GM12878 (cell line): Measurements from ENCODE around the gene NR2F2. TPM values are rescaled to one million over a fixed set of nuclear protein-coding genes. Genes with fewer than 3 reads are reported as not detected.

ENCODE experiments used
- ATAC-seq: fragments of 200-7000 bp; cut with Tn5 transposase; 3 replicates; pipeline ENCODE4 v1.9.1; 2020; ENCODE audit warnings: mild to moderate bottlenecking, moderate library complexity
- BruUV-seq: library from RNA; stranded (reverse); fragments of 400-500 nt; replicated peaks from 2 replicates; lab custom pipeline; 2021; lab: Mats Ljungman, UMichigan
- CTCF ChIA-PET: fragments of 300-600 bp; sonication (Branson Sonifier 250); formaldehyde crosslinking; extraction: SDS; loops from one replicate; lab custom pipeline; 2021; ENCODE audit warnings: inconsistent platforms; lab: Yijun Ruan, JAX
- POLR2A ChIA-PET: fragments of 350-600 bp; formaldehyde crosslinking; extraction: SDS; loops from one replicate; lab custom pipeline; 2021; ENCODE audit warnings: inconsistent platforms; lab: Charles Lee
- RAD21 ChIA-PET: fragments of 300-600 bp; sonication (Branson Sonifier 250); formaldehyde crosslinking; loops from one replicate; lab custom pipeline; 2023; ENCODE audit warnings: antibody characterized with exemption; ENCODE audit not compliant: unreplicated experiment; lab: Charles Lee
- SMC1A ChIA-PET: fragments of 300-600 bp; sonication (Branson Sonifier 250); formaldehyde crosslinking; loops from one replicate; lab custom pipeline; 2023; ENCODE audit not compliant: unreplicated experiment, uncharacterized antibody; lab: Charles Lee
- DNase-seq: peaks from one replicate; pipeline ENCODE4 v3.0.0-alpha.2; 2011; ENCODE audit warnings: low read depth, low spot score
- FAIRE-seq: peaks from 3 replicates; lab custom pipeline; 2011; peaks lifted over from hg19 to GRCh38; lab: Jason Lieb, UNC
- H2AFZ ChIP-seq: 2 replicates; pipeline ENCODE4 v1.6.0; 2011; ENCODE audit warnings: low read depth, low read length, control low read depth; ENCODE audit not compliant: control insufficient read depth
- H3K27ac ChIP-seq: 2 replicates; pipeline ENCODE4 v1.5.1; 2011; ENCODE audit warnings: control low read depth; ENCODE audit not compliant: control insufficient read depth, insufficient read depth
- H3K27me3 ChIP-seq, 2 experiments: replicated peaks in 1 of 2; 2 replicates each; pipeline versions ENCODE4 v1.6.0 to v1.6.1; 2011; ENCODE audit warnings: low read length in 1 of 2; ENCODE audit not compliant: control insufficient read depth in 2 of 2, insufficient read depth in 2 of 2
- H3K36me3 ChIP-seq, 2 experiments: 2 replicates each; pipeline ENCODE4 v1.5.1; 2011; ENCODE audit warnings: low read length in 1 of 2; ENCODE audit not compliant: control insufficient read depth in 2 of 2, insufficient read depth in 2 of 2
- H3K4me1 ChIP-seq: 2 replicates; pipeline ENCODE4 v1.6.1; 2011; ENCODE audit warnings: mild to moderate bottlenecking, low read length, moderate library complexity, mixed read lengths; ENCODE audit not compliant: control insufficient read depth, insufficient read depth
- H3K4me2 ChIP-seq: 2 replicates; pipeline ENCODE4 v1.6.0; 2011; ENCODE audit warnings: control low read depth; ENCODE audit not compliant: control insufficient read depth, insufficient read depth
- H3K4me3 ChIP-seq: fragments of 200-600 bp; sonication (generic); 2 replicates; pipeline ENCODE4 v1.5.1; 2016
- H3K79me2 ChIP-seq: 2 replicates; pipeline ENCODE4 v1.6.0; 2011; ENCODE audit warnings: low read length; ENCODE audit not compliant: control insufficient read depth, insufficient read depth
- H3K9ac ChIP-seq: 2 replicates; pipeline ENCODE4 v1.8.0; 2011; ENCODE audit warnings: low read length, control low read depth, mixed read lengths; ENCODE audit not compliant: control insufficient read depth, insufficient read depth
- H3K9me3 ChIP-seq: replicated peaks from 3 replicates; pipeline ENCODE4 v1.5.1; 2011; ENCODE audit warnings: mild to moderate bottlenecking, low read length; ENCODE audit not compliant: control insufficient read depth, insufficient read depth
- H4K20me1 ChIP-seq: 2 replicates; pipeline ENCODE4 v1.6.0; 2011; ENCODE audit not compliant: control insufficient read depth, insufficient read depth
- EED ChIP-seq: sonication (generic); IDR thresholded peaks from 2 replicates; pipeline ENCODE4 v1.6.1; 2016; ENCODE audit warnings: antibody characterized with exemption, low read depth
- EP300 ChIP-seq, 2 experiments: fragments of 150-350 bp in 1 of 2; IDR thresholded peaks; 2 replicates each; pipeline ENCODE4 v1.6.1; 2011 to 2012; ENCODE audit warnings: low read depth in 2 of 2, low read length in 2 of 2, borderline replicate concordance in 1 of 2, improper control_type of control experiment in 1 of 2, inconsistent platforms in 1 of 2; ENCODE audit not compliant: control insufficient read depth in 1 of 2
- MXI1 ChIP-seq: fragments of 150-350 bp; IDR thresholded peaks from 2 replicates; pipeline ENCODE4 v1.6.1; 2011; ENCODE audit warnings: low read depth, mild to moderate bottlenecking, inconsistent platforms, low read length, improper control_type of control experiment
- SIX5 ChIP-seq: IDR thresholded peaks from 2 replicates; pipeline ENCODE4 v1.6.1; 2011; ENCODE audit warnings: mild to moderate bottlenecking, low read depth, low read length, moderate library complexity; ENCODE audit not compliant: severe bottlenecking
- TARDBP ChIP-seq: IDR thresholded peaks from 2 replicates; pipeline ENCODE4 v1.6.1; 2016; ENCODE audit warnings: borderline replicate concordance
- ZSCAN29 ChIP-seq: fragments of 450-650 bp; IDR thresholded peaks from 2 replicates; pipeline ENCODE4 v1.6.1; 2017; ENCODE audit warnings: mild to moderate bottlenecking, moderate library complexity
- WGBS: methylation state at CpG from one replicate; pipeline ENCODE4 v1.1.6; 2016; ENCODE audit warnings: low lambda C conversion rate; ENCODE audit not compliant: insufficient replicate concordance, insufficient coverage; ENCODE audit errors: missing lambda C conversion rate; 5-methylcytosine and 5-hydroxymethylcytosine counted together
- in situ Hi-C: fragments of 300-500 bp; cut with MboI; formaldehyde crosslinking; loops from 9 replicates; pipeline ENCODE4 v1.14.3; 2018; ENCODE audit warnings: mixed read lengths
- intact Hi-C: fragments of 100-400 bp; cut with micrococcal nuclease; formaldehyde crosslinking; loops from one replicate; pipeline ENCODE4 v1.14.2; 2022; ENCODE audit not compliant: unreplicated experiment
- polyA plus RNA-seq, 11 experiments: library from polyadenylated mRNA; depleted of rRNA in 4 of 11; unstranded in 6 of 11; stranded (reverse) in 5 of 11; fragments of >200 nt; fragmentation: Nextera tagmentation in 4 of 11; fragmentation: Illumina TruSeq in 1 of 11; extraction: Ambion mirVana in 4 of 11; extraction: Trizol in 1 of 11; gene quantifications; 1 replicate in 1 of 11; 2 replicates in 10 of 11; pipeline versions ENCODE4 v1.2.1 to v1.2.3, GENCODE V29; 2011 to 2016; ENCODE audit warnings: inconsistent platforms in 2 of 11, missing spikeins in 2 of 11, low read depth in 1 of 11
- total RNA-seq, 4 experiments: library from RNA; depleted of rRNA in 3 of 4; stranded (reverse); fragments of >200 nt in 3 of 4; fragmentation: Illumina TruSeq in 1 of 4; extraction: Trizol in 1 of 4; gene quantifications; 2 replicates each; pipeline versions ENCODE4 v1.2.1 to v1.2.3, GENCODE V29; 2013 to 2021
- TF ChIP-seq, protein P1 (sequence below): IDR thresholded peaks from 2 replicates; pipeline ENCODE4 v1.6.1; 2012; ENCODE audit warnings: low read length, inconsistent platforms
- TF ChIP-seq, protein P2 (sequence below): fragments of 450-650 bp; formaldehyde crosslinking; IDR thresholded peaks from 2 replicates; pipeline ENCODE4 v1.4.0; 2022; ENCODE audit warnings: mild to moderate bottlenecking, moderate library complexity
- TF ChIP-seq, protein P3 (sequence below): fragments of 150-350 bp; IDR thresholded peaks from 2 replicates; pipeline ENCODE4 v1.6.1; 2014; ENCODE audit warnings: mild to moderate bottlenecking, low read depth, low read length

Gene NR2F2
- total and polyA plus RNA-seq, 10 of the 15 experiments (the other 5 are each of a cell fraction or from before 2014, with no cell fraction given) = 1.1 to 10.1 (median 3.2) TPM

DNA sequence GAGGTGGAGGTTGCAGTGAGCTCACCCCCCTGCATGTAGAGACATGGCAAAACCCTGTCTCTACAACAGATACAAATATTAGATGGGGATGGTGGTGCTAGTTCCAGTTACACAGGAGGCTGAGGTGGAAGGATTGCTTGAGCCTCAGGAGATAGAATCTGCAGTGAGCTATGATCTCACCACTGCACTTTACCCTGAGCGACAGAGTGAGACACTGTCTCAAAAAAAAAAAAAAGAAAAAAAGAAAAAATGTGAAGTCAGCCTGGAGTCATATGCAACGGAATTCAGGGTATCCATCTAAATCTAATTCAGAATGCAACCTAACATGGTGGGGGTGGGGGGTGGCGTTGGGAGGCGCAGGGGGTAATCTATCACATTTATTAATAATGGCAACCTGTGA is 37.1 kb upstream of the NR2F2 start (continued):
- TF ChIP-seq, protein P1, sequence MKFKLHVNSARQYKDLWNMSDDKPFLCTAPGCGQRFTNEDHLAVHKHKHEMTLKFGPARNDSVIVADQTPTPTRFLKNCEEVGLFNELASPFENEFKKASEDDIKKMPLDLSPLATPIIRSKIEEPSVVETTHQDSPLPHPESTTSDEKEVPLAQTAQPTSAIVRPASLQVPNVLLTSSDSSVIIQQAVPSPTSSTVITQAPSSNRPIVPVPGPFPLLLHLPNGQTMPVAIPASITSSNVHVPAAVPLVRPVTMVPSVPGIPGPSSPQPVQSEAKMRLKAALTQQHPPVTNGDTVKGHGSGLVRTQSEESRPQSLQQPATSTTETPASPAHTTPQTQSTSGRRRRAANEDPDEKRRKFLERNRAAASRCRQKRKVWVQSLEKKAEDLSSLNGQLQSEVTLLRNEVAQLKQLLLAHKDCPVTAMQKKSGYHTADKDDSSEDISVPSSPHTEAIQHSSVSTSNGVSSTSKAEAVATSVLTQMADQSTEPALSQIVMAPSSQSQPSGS = no peak
- TF ChIP-seq, protein P2, sequence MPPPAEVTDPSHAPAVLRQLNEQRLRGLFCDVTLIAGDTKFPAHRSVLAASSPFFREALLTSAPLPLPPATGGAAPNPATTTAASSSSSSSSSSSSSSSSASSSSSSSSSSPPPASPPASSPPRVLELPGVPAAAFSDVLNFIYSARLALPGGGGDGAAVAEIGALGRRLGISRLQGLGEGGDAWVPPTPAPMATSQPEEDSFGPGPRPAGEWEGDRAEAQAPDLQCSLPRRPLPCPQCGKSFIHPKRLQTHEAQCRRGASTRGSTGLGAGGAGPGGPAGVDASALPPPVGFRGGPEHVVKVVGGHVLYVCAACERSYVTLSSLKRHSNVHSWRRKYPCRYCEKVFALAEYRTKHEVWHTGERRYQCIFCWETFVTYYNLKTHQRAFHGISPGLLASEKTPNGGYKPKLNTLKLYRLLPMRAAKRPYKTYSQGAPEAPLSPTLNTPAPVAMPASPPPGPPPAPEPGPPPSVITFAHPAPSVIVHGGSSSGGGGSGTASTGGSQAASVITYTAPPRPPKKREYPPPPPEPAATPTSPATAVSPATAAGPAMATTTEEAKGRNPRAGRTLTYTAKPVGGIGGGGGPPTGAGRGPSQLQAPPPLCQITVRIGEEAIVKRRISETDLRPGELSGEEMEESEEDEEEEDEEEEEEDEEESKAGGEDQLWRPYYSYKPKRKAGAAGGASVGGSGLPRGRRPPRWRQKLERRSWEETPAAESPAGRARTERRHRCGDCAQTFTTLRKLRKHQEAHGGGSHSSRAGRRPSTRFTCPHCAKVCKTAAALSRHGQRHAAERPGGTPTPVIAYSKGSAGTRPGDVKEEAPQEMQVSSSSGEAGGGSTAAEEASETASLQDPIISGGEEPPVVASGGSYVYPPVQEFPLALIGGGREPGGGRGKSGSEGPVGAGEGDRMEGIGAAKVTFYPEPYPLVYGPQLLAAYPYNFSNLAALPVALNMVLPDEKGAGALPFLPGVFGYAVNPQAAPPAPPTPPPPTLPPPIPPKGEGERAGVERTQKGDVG (CRISPR knock-in tag) = no peak
- TF ChIP-seq SIX5 (no peak), MXI1 (no peak)
- TF ChIP-seq, protein P3, sequence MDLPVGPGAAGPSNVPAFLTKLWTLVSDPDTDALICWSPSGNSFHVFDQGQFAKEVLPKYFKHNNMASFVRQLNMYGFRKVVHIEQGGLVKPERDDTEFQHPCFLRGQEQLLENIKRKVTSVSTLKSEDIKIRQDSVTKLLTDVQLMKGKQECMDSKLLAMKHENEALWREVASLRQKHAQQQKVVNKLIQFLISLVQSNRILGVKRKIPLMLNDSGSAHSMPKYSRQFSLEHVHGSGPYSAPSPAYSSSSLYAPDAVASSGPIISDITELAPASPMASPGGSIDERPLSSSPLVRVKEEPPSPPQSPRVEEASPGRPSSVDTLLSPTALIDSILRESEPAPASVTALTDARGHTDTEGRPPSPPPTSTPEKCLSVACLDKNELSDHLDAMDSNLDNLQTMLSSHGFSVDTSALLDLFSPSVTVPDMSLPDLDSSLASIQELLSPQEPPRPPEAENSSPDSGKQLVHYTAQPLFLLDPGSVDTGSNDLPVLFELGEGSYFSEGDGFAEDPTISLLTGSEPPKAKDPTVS = no peak

DNA sequence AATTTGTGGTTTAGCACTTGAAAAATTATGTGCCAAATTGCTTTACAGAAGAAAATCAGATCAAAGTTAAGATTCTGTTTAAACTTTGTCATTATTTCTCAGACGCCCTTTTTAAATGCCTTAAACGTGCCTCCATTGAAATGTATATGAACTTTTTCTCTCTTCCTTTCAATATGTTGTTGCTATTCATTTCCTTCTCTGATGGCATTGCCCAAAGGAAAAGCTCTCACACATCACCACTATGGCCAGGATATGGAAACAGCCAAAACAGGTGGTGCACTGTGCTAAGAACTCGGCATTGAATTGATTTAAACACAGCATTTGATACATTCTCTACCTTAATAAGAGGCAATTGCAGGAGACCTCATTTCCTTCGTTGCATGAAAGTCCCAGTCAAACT is 35.7 kb upstream of the NR2F2 start:
- ChIA-PET RAD21 (no interaction called here), CTCF (no interaction called here), SMC1A (interaction anchor here (2.2 kb wide), 1 partner anchor 111 kb away, joined by 5 read pairs; no protein-coding TSS in a partner anchor), POLR2A (interaction anchor here (0.7 kb wide), 1 partner anchor 31 kb away, joined by 4 read pairs; no protein-coding TSS in a partner anchor)
- intact Hi-C loops (no loop called here), in situ Hi-C loops (no loop called here)
- Histone ChIP-seq H3K4me2 (no peak overlapping the region), H3K79me2 (no peaks in the 10 kb centered on the region), H3K9me3 (no peaks in the 10 kb centered on the region; the same call in 2 of the 3 replicates), H3K36me3 (no peaks in the 10 kb centered on the region), H3K27ac (no peak overlapping the region), H3K4me1 (no peaks in the 10 kb centered on the region), H4K20me1 (no peaks in the 10 kb centered on the region), H3K4me3 (no peak overlapping the region), H2AFZ (no peak overlapping the region), H3K27me3 (no peaks in the 10 kb centered on the region), H3K9ac (no peak overlapping the region)
- 11% methylated on average over 4 of the region's 4 CpGs for WGBS
- no peak for FAIRE-seq
- no TSS peak for BruUV-seq
- no peak for DNase-seq
- TF ChIP-seq TARDBP = no peak
- no peak for TF ChIP-seq ZSCAN29
- TF ChIP-seq EP300 (IDR thresholded peaks at IDR 0.05; ENCODE audit: borderline replicate concordance in 1 of 2, control insufficient read depth in 1 of 2, low read depth in 2 of 2, low read length in 2 of 2) = no peak
- no peak for TF ChIP-seq EED
- ATAC-seq = no peak
